ENCODE results near the gene PCMTD2.

- TF ChIP-seq CTCF (IDR thresholded peaks at IDR 0.05), result no peak
- no peak for TF ChIP-seq CBFB (CRISPR knock-in tag; IDR thresholded peaks at IDR 0.05; ENCODE audit: low read depth)
- TF ChIP-seq NR2C2 (CRISPR knock-in tag; IDR thresholded peaks at IDR 0.05), result no peak
- no peak for TF ChIP-seq ZBTB43 (CRISPR knock-in tag; IDR thresholded peaks at IDR 0.05)
- no peak for TF ChIP-seq MAX (CRISPR knock-in tag; IDR thresholded peaks at IDR 0.05)
- TF ChIP-seq ETV6 (CRISPR knock-in tag; IDR thresholded peaks at IDR 0.05), result no peak
- no peak for TF ChIP-seq ZNF512 (CRISPR knock-in tag; IDR thresholded peaks at IDR 0.05; ENCODE audit: borderline replicate concordance)
- no peak for TF ChIP-seq CREB1 (CRISPR knock-in tag; IDR thresholded peaks at IDR 0.05)
- TF ChIP-seq E2F1 (CRISPR knock-in tag; IDR thresholded peaks at IDR 0.05), result no peak
Observed at GRCh38 chr20:64216910-64217309, 38.6 kb upstream of the PCMTD2 start.

All from WTC11 (cell line).